ENCODE measurements around the gene IL20.
A peak's percentile ranks its signal among the peaks of the same experiment; 100 is the strongest.
"Not testable (repeated sequence)": the region's sequence is repeated elsewhere in the genome, so short reads cannot be mapped to it uniquely, and the experiment has no call there.

The IL20 gene

DNA sequence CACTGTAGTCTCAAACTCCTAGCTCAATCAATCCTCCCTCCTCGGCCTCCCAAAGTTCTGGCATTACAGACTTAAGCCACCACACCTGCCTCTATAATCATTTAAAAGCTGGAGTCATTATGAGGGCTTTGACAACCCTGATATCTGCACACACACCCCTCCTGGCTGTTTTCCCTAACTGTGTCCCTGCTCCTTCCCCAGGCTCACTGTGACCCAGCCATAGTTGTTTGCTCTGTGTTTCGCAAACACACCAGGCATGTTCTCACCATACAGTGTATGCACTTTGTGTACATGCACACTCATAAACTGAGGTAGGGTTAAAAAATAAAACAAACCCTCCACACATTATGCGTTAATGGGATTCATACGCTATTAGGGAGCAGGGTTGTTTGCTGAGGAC lies 21.8 kb upstream of the IL20 start:
- peak; percentile 6 for DNase-seq

- no peak for DNase-seq
These were observed 18.9 kb upstream of the IL20 start for GRCh38 chr1:206846487-206846886.

- no peak for DNase-seq
These were observed 18.0 kb upstream of the IL20 start for GRCh38 chr1:206847337-206847834.

DNA sequence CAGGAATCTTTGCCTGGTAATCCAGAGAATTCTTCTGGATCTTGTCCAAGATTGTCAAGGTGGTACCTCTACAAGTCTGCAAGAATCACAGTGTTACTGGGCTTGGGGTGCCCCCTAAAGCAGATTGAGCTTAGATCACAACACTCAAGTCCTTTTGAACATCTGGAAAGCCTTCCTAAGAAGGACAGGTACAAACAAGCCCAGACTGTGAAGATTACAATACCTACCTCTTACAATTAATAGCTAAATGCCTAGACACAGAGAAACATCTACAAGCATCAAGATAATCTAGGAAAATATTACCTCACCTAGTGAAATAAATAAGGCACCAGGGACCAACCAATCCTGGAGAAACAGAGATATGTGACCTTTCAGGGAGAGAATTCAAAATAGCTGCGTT lies 17.5 kb upstream of the IL20 start:
- DNase-seq = no peak

GRCh38 chr1:206850401-206850800 lies 15.0 kb upstream of the IL20 start:
- no peak for DNase-seq

- no peak for DNase-seq
These were observed 13.9 kb upstream of the IL20 start for GRCh38 chr1:206851341-206852010.

- DNase-seq = not testable (repeated sequence)
These were observed 12.8 kb upstream of the IL20 start for GRCh38 chr1:206852662-206853061.

- DNase-seq = not testable (repeated sequence)
These were observed 11.7 kb upstream of the IL20 start for GRCh38 chr1:206853696-206854095.

GRCh38 chr1:206854401-206855129 lies 10.9 kb upstream of the IL20 start:
- DNase-seq = no peak

GRCh38 chr1:206855859-206856258 lies 9.6 kb upstream of the IL20 start:
- no peak for DNase-seq

DNA sequence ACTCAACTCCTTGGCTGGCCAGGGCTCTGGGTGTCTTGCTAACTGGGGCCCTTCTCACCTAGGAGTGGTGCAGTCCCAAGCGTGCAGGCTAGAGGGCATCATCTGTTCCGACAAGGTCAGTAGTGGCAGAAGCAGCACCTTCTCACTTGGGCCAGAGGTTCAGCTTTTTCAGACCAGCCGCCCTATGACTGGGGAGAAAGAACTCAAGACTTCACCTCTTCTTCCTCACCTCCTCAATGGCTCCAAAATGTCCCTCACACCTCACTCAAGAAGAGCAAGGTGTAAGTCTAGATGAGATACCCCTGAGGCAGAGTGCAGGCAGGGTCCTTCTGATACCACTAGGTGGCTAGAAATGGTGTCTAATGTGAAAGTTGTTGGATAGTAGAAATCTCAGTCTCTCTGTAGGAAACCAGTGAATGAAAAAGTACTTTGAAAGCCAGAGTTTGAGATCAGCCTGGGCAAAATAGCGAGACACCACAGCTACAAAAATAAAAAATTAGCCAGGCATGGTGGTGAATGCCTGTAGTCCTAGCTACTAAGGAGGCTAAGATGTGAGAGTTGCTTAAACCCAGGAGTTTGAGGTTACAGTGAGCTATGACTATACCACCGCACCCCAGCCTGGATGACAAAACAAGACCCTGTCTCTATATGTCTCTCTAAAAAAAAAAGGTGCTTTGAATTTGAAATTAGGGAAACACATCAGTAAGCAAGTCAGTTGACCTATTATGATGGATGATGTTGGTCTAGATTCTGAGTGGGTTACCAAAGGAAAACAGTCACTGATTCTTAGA lies 8.6 kb upstream of the IL20 start:
- no peak for DNase-seq

- DNase-seq = no peak
These were observed 6.3 kb upstream of the IL20 start for GRCh38 chr1:206859082-206859521.

DNA sequence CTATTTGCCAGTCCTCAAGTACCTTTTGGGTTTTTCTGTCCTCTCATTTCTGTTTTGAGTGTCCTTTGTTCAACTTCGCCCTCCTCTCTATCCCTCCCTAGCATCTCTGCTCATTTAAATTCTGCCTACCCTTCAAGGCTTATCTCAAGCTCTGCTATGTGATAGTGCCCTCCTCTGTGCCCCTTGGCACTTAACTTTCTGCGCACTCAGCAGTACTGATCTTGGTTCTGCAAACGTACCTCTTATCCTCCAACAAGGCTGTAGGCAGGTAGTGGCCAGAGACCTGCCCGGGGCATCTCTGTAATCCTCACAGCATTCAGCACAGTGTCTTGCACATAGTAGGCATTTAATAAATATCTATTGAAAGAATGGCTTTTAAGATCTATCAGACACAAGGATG lies 5.3 kb upstream of the IL20 start:
- no peak for DNase-seq

DNA sequence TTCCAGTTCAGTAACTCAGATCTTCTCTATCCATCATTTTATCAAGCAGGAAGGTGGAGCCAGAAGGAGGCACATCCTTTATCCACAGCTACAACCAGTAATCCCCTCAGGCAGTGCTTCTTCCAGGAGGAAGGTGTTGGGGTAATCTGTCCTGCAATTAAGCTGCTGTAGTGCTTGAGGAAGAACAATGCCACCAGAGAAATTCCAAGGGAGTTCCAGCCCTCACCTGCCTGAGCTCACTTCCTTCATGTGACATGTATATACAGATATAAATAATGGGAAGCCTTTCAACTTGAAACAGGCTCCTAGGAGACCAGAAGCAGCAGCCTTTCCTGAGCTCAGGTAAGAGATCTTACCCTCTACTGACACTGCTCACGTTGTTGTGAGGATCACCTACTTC lies 2.2 kb upstream of the IL20 start:
- DNase-seq = peak; percentile 19

- no peak for DNase-seq
These were observed 639 bp downstream of the IL20 start for GRCh38 chr1:206866062-206866461.

DNA sequence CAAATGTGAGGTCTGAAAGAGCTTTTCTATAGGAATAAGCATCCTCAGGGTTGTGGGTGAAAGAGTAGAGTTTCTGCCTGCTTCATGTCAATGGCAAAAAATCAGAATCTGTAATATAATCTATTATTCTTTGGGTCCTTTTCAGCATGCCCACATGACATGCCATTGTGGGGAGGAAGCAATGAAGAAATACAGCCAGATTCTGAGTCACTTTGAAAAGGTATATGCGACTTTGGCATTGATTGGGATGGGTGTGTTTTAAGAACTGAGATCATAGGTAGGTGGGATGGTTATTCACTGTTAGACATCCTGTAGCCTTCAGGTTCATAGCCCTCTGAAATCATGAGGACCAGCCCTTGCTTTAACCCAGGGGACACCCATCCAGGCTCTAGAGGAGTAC lies 1.8 kb downstream of the IL20 start:
- DNase-seq = no peak

DNA sequence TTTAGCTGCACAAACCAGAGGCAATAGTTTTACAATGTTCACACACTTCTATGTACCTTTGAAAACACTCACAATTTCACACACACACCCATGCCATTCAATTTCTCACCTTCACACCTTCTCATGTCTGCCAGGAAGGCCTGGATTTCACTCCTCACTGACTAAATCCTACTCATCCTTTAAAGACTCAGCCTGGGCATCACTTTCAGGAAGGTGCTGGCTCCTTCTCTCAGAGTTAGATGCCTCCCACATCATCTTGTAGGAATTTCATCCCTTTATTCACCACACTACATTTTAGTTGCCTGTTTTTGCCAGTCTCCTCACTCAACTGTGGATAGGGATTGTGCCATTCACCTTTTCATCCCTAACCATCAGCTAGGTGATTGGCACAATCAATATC lies 2.3 kb downstream of the IL20 start:
- no peak for DNase-seq

GRCh38 chr1:206868264-206868663 lies 2.8 kb downstream of the IL20 start:
- no peak for DNase-seq

- no peak for DNase-seq
These were observed 6.7 kb downstream of the IL20 start for GRCh38 chr1:206872139-206872538.

GRCh38 chr1:206873603-206874188 lies 8.3 kb downstream of the IL20 start:
- no peak for DNase-seq

DNA sequence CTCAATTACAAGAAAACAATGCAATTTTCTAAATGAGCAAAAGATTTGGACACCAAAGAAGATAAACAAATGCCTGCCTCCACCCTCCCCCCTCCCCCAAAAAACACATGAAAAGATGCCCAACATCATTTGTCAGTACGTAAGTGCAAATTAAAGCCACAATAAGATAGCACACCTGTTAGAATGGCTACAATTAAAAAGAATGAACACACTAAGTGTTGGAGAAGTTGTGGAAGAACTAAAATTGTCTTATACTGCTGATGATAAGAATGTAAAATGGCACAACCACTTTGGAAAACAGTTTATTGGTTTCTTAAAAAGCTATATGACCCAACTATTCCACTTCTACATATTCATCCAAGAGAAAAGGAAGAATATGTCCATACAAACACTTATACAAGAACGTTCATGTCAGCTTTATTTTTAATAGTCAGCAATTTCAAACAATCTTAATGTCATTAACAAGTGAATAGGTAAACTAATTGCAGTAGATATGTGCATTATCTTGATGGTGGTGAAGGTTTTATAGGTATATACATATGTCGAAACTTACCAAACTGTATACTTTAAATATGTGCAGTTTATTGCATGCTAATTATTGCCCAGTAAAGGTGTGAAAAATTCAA lies 10.4 kb downstream of the IL20 start:
- DNase-seq = no peak

- DNase-seq = no peak
These were observed 13.0 kb downstream of the IL20 start for GRCh38 chr1:206878456-206878855.

- DNase-seq = no peak
These were observed 14.9 kb downstream of the IL20 start for GRCh38 chr1:206880314-206880713.
